GM10266 (cell line): ENCODE data around the gene STK32C.

Experiments used
- DNase-seq: peaks from one replicate; pipeline ENCODE4 v3.0.0; 2012; ENCODE audit errors: extremely low spot score
- TF ChIP-seq, protein P1 (sequence below): IDR thresholded peaks from 2 replicates; pipeline ENCODE4 v1.5.1; 2012; ENCODE audit warnings: mild to moderate bottlenecking, low read depth; ENCODE audit not compliant: control insufficient read depth, insufficient read depth; ENCODE audit errors: missing control alignments

STK32C gene

DNA sequence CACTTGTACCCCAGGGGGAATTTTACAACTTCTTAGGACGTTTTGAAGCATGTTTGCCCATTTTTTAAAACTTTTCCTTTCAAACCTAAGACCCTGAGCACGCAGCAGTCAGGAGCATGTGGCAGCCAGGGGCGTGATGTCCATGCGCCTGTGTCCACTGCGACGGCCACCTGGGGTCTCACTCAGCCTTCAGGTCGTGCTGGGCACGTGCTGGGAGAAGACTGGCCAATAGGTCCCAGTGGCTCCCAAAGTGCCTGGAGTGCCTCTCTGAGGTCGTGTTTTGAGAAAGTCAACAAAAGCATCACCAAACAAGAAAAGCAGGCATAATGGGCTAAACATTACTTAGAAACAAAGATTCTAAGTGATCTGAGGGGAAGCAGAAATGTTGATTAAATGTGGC, 39.1 kb upstream of the STK32C start:
- DNase-seq = no peak

GRCh38 chr10:132345345-132345744, 37.6 kb upstream of the STK32C start:
- no peak for DNase-seq
- TF ChIP-seq, protein P1, sequence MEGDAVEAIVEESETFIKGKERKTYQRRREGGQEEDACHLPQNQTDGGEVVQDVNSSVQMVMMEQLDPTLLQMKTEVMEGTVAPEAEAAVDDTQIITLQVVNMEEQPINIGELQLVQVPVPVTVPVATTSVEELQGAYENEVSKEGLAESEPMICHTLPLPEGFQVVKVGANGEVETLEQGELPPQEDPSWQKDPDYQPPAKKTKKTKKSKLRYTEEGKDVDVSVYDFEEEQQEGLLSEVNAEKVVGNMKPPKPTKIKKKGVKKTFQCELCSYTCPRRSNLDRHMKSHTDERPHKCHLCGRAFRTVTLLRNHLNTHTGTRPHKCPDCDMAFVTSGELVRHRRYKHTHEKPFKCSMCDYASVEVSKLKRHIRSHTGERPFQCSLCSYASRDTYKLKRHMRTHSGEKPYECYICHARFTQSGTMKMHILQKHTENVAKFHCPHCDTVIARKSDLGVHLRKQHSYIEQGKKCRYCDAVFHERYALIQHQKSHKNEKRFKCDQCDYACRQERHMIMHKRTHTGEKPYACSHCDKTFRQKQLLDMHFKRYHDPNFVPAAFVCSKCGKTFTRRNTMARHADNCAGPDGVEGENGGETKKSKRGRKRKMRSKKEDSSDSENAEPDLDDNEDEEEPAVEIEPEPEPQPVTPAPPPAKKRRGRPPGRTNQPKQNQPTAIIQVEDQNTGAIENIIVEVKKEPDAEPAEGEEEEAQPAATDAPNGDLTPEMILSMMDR = no peak

More for the DNA sequence above, 39.1 kb upstream of the STK32C start:
- TF ChIP-seq, protein P1 = no peak

DNA sequence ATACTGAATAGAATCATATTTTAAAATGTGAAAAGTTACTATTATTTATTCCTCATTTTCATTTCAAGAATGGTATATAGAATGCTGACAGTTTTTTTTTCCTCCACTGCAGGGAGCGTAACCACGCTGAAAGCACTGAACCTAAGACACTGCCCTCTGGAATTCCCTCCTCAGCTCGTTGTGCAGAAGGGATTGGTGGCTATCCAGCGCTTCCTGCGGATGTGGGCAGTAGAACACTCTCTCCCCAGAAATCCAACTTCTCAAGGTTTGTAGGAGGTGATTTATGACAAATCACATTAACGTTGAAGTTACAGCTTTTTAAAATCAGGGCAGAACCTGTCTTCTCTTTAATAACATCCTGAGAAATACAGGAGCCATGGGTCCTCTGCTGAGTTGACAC, 36.6 kb upstream of the STK32C start:
- TF ChIP-seq, protein P1 = no peak
- no peak for DNase-seq

DNA sequence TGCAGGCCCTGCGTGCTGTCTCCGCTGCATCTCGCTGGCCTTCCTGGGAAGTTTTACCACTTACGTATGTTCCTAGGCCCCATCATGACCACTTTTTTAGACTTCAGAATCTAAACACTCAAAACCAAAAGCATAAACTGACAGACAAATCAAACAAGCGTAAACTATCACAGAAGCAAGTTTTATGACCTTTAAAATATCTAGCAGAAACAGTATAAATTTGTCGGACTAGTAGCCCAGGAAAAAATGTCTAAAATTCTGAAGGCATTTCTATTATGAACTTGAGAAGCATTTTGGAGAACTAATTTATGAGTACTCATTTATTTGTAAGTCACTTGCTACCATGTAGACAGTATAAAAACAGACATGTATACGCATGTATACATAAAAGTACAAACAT, 34.8 kb upstream of the STK32C start:
- TF ChIP-seq, protein P1 = no peak
- DNase-seq = no peak

DNA sequence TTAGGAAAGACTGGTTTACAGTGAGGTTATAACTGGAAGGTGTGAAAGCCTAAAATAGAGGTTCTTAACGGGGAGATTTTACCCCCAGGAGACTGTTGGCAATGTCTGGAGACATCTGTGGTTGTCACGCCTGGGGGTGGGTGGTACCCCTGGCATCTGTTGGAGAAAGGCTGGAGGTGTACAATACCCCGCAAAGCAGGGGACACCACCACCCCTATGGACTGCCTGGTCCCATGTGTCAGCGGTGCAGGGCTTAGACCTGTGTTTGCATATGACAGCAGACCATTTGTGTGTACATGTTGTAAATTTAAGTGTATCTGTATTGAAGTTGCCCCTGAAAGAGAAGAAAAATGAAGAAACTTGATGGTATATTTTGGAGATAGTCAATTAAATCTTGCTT, 34.0 kb upstream of the STK32C start:
- TF ChIP-seq, protein P1 = no peak

DNA sequence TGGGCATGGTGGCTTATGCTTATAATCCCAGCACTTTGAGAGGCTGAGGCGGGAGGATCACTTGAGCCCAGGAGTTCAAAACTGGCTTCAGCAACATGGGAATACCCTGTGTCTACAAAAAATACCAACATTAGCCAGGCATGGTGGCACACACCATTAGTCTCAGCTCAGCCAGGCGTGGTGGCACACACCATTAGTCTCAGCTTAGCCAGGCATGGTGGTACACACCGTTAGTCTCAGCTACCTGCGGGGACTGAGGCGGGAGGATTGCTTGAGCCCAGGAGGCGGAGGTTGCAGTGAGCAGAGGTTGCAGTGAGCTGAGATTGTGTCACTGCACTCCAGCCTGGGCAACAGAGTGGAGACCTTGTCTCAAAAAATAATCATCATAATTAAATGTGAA, 33.3 kb upstream of the STK32C start:
- DNase-seq = no peak
- TF ChIP-seq, protein P1 = no peak

More for the DNA sequence above, 34.0 kb upstream of the STK32C start:
- DNase-seq = no peak

DNA sequence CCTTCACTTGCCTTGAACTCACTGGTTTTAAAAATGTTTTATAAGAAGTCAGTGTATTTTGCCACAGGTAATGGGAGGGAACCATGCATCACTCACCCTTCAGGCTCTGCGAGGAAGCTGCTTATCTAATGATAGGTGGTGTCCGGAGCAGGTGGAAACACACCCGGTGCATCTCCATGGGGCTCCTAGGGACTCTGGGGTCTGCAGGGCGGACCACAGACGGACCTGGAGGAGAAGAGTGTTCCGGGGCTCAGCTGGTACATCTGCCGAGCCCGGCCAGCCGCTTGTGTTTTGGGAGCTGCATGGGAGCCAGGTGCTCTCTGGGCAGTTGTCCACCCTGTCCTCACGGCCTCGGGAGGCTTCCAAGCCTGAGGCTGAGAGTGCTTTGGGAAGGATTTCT, 31.5 kb upstream of the STK32C start:
- DNase-seq = no peak
- TF ChIP-seq, protein P1 = no peak
